RPMI7951 (cell line): ENCODE measurements around the gene TMC2. TPM values are rescaled to one million over a fixed set of nuclear protein-coding genes. Genes with fewer than 3 reads are reported as not detected.
"Not testable (repeated sequence)": the region's sequence is repeated elsewhere in the genome, so short reads cannot be mapped to it uniquely, and the experiment has no call there.

Experiments
- DNase-seq: peaks from one replicate; pipeline ENCODE4 v3.0.0-alpha.2; 2012; ENCODE audit warnings: low read depth
- total RNA-seq: library from RNA; depleted of rRNA; stranded (reverse); fragments of >200 nt; shearing (Covaris generic); gene quantifications from 2 replicates; pipeline ENCODE4 v1.2.3, GENCODE V29; 2014; rRNA removed

The TMC2 gene
- not detected in 2 replicates for total RNA-seq

GRCh38 chr20:2536560-2536986 lies at the start of gene TMC2:
TMC2 (plus strand) TSS chr20:2536573; CDS start chr20:2536622, 49 bp downstream.
- no peak for DNase-seq

GRCh38 chr20:2502808-2503384 lies 33.5 kb upstream of the TMC2 start:
- DNase-seq, result not testable (repeated sequence)

- DNase-seq, result not testable (repeated sequence)
Measured at GRCh38 chr20:2504803-2505202, 31.6 kb upstream of the TMC2 start.

DNA sequence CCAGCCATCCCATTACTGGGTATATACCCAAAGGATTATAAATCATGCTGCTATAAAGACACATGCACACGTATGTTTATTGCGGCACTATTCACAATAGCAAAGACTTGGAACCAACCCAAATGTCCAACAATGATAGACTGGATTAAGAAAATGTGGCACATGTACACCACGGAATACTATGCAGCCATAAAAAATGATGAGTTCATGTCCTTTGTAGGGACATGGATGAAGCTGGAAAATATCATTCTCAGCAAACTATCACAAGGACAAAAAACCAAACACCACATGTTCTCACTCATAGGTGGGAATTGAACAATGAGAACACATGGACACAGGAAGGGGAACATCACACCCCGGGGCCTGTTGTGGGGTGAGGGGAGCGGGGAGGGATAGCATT lies 29.9 kb upstream of the TMC2 start:
- DNase-seq, result not testable (repeated sequence)

- no peak for DNase-seq
Measured at GRCh38 chr20:2507464-2507863, 28.9 kb upstream of the TMC2 start.

- peak; percentile 49 for DNase-seq
Measured at GRCh38 chr20:2507875-2508630, 28.3 kb upstream of the TMC2 start.

DNA sequence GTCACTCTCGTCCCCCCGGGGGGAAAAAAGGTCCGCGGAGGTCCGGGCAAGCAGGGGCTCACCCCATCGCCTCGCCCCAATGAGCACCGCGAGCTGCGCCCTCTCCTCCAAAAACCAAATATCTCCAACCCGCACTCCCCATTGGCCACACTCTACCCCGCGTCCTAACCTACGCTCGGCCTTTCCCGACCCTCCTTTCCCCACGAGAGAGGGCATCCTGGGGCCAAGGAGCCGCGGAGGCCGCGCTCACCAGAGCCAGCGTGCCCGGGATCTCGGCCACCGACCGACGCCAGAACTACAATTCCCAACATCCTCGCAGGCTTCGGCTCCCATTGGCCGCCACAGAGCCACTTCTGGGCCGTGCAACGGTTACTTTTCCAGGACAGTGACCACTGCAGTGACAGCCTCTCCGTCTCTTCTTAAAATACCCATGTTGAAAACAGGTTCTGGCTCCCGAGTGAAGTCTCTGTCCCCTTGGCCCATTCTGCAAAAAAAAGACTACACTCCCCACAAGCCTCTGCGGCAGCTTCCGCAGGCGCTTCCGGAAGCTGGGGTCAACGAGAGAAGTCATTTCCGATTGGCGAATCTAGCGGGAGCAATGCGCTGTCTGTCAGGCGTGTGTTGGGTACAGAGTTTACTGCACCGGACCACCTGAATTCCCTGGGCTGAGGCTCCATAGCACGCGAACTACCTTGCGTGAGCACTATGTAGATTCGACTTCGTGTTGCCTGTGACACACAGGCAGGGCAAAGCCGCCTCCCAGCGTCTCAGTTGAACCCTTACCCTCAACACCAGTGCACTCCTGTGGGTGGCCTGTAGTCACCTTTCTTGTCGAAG lies 27.5 kb upstream of the TMC2 start, which contains the start of gene ZNF343:
ZNF343 (minus strand) TSS at position 285 of the 837 bp plus-strand sequence. CDS start 15,020 bp downstream, outside the sequence.
- DNase-seq, result peak; percentile 88

GRCh38 chr20:2509468-2509781 lies 26.9 kb upstream of the TMC2 start:
- DNase-seq, result no peak

DNA sequence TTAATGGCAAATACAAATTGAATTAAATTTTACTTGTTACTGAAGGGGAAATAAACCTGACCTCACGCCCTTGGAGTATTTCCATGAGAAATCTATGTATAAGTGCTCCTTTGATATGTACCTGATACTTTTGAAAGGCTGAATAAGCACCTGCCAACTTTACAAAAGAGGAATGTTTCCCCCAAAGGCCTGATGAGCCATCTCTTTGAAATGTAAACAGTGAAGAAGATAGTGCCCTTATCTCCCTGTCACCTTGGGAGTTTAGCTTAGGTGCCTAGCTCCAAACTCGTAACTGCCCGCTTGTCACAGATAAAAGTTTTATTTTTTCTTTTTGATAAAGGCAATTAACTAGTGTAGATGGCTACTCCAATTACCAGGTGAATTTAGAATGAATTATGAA lies 26.6 kb upstream of the TMC2 start:
- no peak for DNase-seq

DNA sequence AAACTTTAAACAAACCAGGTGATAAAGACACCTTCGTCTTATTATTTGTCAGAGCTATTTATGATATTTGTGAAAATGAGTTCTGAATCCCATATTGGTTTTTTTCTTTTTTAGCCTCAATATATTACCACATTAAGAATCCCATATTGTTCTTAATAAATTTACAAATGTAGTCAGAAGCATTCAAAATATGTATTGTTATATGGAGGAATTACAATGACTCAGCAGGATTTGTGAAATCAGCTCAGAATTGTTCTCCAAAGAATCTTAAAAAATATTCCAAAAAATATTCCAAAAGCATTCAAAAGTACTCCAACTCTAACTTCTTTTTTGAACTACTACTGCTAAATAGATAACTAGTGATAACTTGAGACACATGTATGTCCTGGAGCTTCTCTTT lies 21.2 kb upstream of the TMC2 start:
- DNase-seq, result no peak

DNA sequence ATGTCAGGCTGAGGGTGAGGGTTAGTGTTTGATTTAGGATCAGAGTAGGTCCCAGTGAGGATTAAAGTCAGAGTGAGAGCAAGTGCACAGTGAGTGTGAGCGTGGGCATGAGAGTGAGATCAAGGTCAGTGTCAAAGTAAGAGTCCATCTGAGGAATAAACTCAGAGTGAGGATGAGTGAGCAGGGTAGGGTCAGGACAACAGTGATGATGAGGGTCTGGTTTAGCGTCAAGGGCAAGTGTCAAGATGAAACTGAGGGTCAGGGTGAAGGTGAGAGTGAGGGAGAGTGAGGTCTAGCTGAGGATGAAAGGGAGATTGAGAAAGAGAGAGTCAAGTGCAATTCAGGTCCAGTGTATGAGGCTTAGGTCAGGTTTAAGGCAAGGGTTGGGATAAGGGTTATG lies 20.0 kb upstream of the TMC2 start:
- no peak for DNase-seq

- no peak for DNase-seq
Measured at GRCh38 chr20:2518096-2518495, 18.3 kb upstream of the TMC2 start.

DNA sequence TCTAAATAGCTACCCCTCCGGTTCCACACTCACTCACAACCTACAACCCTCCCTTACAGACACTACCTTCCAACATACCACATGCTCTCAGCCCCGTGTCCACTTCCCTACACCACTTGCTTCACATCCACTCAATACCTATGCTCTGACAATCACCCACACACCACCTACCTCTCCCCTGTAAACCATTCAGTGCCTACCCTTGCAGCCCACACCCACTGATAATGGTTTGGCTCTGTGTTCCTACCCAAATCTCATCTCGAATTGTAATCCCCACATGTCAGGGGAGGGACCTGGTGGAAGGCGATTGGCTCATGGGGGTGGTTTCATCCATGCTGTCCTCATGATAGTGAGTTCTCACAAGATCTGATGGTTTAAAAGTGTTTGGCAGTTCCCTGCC lies 17.8 kb upstream of the TMC2 start:
- no peak for DNase-seq

DNA sequence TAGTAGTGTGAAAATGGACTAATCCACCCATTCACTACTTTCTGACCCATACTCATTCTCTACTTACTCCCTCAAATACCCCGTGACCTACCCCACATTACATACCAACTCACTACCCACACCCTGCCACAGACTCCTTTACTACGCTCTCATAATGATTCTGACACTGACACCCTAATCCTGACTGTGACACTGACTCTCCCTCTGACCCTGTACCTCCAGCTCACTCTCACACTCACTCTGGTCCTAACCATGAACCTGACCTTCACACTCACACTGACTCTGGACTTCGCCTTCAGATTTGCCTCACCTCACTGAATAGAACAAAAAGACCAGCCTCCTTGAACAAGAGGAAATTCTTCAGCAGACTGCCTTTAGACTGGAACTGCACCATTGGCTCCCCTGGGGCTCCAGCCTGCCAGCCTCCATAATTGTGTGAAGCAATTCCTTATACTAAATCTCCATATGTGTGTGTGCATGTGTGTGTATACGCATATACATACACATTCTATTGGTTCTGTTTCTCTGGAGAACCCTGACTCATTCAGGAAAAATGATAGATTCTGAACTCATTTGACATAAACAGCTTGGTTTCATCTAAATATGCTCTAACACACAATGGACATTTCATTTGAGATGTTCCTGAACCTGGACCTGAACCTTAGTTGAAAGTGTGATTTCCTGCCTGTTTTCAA lies 17.1 kb upstream of the TMC2 start:
- DNase-seq, result no peak

GRCh38 chr20:2520617-2521016 lies 15.8 kb upstream of the TMC2 start:
- DNase-seq, result no peak

DNA sequence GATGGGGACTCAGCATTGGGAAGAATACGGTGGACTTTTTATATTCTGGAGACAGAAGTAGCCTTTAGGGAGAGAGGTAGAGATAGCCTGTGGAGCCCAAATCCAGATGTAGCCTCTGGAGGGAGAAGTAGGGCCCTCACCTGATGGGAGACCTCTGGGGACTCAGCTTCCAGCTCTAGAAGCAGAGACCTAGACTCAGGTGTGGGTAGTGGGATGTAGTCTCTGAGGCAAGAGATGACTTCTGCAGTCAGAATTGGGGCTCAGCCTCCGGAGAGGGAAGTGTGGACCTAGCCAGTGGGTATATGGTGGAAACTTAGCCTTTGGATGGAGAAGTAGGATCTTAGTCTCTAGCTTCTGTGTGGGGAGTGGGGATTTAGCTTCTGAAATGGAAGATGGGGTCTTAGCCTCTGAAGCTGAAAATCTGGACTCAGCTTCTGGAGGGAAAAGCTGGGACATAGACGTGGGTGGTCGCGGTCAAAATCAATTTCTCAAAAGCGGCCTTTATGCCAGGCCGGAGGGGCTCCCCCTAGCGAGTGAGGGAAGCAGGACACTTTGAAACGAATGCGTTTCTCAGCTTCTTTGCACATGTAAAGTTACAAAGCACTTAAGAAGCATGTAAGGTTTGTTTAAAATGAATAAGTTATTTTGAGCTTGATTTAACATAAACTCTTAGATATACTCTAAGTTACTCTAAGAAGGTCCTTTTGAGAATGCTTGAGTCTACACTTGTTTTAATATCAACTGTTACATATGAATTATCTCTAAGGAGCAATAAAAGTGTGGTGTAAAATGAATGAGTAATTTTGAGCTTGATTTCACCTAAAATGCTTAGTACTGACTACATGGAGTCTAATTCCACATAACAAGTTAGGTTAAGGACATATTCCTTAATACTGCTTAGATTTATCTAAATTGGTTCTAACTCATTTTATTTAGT lies 14.7 kb upstream of the TMC2 start:
- DNase-seq, result peak; percentile 49

- not testable (repeated sequence) for DNase-seq
Measured at GRCh38 chr20:2522826-2523429, 13.4 kb upstream of the TMC2 start.

DNA sequence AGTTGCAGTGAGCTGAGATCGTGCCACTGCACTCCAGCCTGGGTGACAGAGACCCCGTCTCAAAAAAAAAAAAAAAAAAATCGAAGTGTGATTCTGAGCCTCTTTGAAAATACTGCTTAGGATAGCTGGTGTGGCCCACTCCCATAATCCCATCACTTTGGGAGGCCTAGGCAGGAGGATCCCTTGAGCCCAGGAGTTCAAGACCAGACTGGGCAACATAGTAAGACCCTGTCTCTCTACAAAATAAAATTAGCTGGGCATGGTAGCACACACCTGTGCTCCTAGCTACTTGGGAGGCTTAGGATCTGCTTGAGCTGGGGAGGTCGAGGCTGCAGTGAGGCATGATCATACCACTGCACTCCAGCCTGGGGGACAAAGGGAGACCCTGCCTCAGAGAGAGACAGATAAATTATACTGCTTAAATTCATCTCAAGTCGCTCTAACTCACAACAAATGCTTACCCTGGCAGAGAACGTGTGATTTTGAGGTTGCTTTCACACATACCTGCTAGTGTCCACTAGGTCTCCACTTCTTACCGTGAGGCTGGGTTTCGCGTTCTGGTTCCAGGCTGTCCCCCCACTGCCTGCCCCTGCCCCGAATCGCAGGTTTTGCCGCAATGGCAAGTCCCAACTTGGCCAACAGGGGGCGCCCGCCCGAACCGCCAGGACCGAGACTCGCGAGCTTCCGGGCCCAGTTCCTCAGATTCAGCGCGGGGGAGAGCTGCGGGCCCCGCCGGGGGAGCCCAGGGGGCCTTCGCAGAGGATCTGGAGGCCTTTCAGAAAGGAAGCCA lies 12.3 kb upstream of the TMC2 start:
- peak; percentile 71 for DNase-seq

DNA sequence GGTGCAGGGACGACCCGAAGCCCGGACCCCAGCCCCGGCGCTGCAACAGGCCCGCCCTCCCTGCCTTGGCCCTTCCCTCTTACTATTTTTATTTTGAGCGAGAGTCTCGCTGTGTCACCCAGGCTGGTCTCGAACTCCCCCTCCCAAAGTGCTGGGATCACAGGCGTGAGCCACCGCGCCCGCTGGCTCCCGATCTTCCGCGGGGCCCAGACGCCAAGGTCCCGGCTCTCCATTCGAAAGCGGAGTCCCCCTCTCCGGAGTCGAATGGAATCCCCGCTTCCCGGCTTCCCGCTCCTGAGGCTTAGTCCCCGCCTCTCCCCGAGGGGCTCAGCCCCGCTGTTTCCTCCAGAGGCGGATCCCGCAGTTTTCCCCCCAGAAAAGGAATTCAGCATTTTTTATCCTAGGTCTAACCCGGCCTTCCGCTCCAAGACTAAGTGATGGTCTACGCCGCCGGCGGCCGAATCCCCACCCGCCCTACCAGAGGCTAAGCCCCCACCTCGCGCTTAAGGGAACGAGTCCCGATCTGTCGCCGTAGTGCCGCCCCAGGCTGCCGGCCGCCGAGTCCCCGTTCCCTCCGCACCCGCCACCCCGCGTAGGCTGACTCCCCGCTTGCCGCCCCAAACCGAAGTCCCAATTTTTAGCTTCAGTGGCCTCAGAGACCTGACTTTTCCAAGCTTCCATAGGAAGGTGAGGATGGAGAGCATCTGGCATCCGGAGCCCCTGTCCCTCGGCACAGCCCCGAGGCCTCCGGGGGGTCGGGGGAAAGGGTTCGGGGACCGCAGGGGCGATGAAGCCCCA lies 11.5 kb upstream of the TMC2 start:
- peak; percentile 65 for DNase-seq
